VCaP (cell line): Measurements from ENCODE around the gene AP1S3.
A peak's percentile ranks its signal among the peaks of the same experiment; 100 is the strongest.

ENCODE experiments used
- H3K27ac ChIP-seq: fragments of 450-650 bp; 2 replicates; pipeline ENCODE4 v1.5.1; 2017
- CTCF ChIP-seq: fragments of 450-650 bp; conservative IDR thresholded peaks from 2 replicates; pipeline ENCODE4 v1.5.1; 2017; ENCODE audit warnings: mild to moderate bottlenecking, moderate library complexity

The AP1S3 gene

GRCh38 chr2:223860809-223861738, 23.7 kb upstream of the AP1S3 start:
- no peak for TF ChIP-seq CTCF
- H3K27ac ChIP-seq, result peak overlapping the region; percentile 38

- no peak for TF ChIP-seq CTCF
- H3K27ac ChIP-seq, result peak overlapping the region; percentile 29; the same call in 1 of the 2 replicates
These were observed 21.7 kb upstream of the AP1S3 start for GRCh38 chr2:223859070-223859469.

GRCh38 chr2:223856584-223856983, 19.2 kb upstream of the AP1S3 start:
- TF ChIP-seq CTCF, result no peak
- H3K27ac ChIP-seq, result no peak overlapping the region

GRCh38 chr2:223856021-223856420, 18.6 kb upstream of the AP1S3 start:
- TF ChIP-seq CTCF, result no peak
- no peak overlapping the region for H3K27ac ChIP-seq

- no peak for TF ChIP-seq CTCF
- H3K27ac ChIP-seq, result no peak overlapping the region
These were observed 18.0 kb upstream of the AP1S3 start for GRCh38 chr2:223855426-223855825.

- H3K27ac ChIP-seq, result no peak overlapping the region
These were observed 17.4 kb upstream of the AP1S3 start for GRCh38 chr2:223854741-223855140.

More at GRCh38 chr2:223854741-223855140, 17.4 kb upstream of the AP1S3 start:
- TF ChIP-seq CTCF, result no peak
